NT2/D1 (cell line): ENCODE measurements around the gene NOD1.

Experiments
- SUZ12 ChIP-seq: IDR thresholded peaks from 2 replicates; pipeline ENCODE4 v1.6.1; 2011; ENCODE audit not compliant: insufficient read length, insufficient read depth; ENCODE audit errors: extremely low read depth
- YY1 ChIP-seq: IDR thresholded peaks from 2 replicates; pipeline ENCODE4 v1.6.1; 2011; ENCODE audit not compliant: insufficient read length, insufficient read depth

GRCh38 chr7:30491417-30491816, 12.8 kb upstream of the NOD1 start:
- TF ChIP-seq SUZ12 (no peak), YY1 (no peak)
